ENCODE measurements around the gene DOCK4.

The DOCK4 gene

GRCh38 chr7:112162784-112163506 lies 43.3 kb downstream of the DOCK4 start:
- no peak overlapping the region for H3K4me3 ChIP-seq (ENCODE audit: control insufficient read depth, low read depth, low read length)
- TF ChIP-seq CTCF (IDR thresholded peaks at IDR 0.05; ENCODE audit: control insufficient read depth, insufficient read depth, low read depth, low read length, missing control alignments): no peak
- DNase-seq (ENCODE audit: low read depth): no peak

GRCh38 chr7:112162142-112162766 lies 43.9 kb downstream of the DOCK4 start:
- no peak for TF ChIP-seq CTCF (IDR thresholded peaks at IDR 0.05; ENCODE audit: control insufficient read depth, insufficient read depth, low read depth, low read length, missing control alignments)
- DNase-seq (ENCODE audit: low read depth): no peak
- no peak overlapping the region for H3K4me3 ChIP-seq (ENCODE audit: control insufficient read depth, low read depth, low read length)

- H3K4me3 ChIP-seq (ENCODE audit: control insufficient read depth, low read depth, low read length): no peak overlapping the region
- no peak for TF ChIP-seq CTCF (IDR thresholded peaks at IDR 0.05; ENCODE audit: control insufficient read depth, insufficient read depth, low read depth, low read length, missing control alignments)
Observed at GRCh38 chr7:112161253-112162141, 44.7 kb downstream of the DOCK4 start.

GRCh38 chr7:112160771-112161150 lies 45.4 kb downstream of the DOCK4 start:
- H3K4me3 ChIP-seq (ENCODE audit: control insufficient read depth, low read depth, low read length): no peak overlapping the region
- DNase-seq (ENCODE audit: low read depth): no peak
- TF ChIP-seq CTCF (IDR thresholded peaks at IDR 0.05; ENCODE audit: control insufficient read depth, insufficient read depth, low read depth, low read length, missing control alignments): no peak

More at GRCh38 chr7:112161253-112162141, 44.7 kb downstream of the DOCK4 start:
- DNase-seq (ENCODE audit: low read depth): no peak

- no peak for TF ChIP-seq CTCF (IDR thresholded peaks at IDR 0.05; ENCODE audit: control insufficient read depth, insufficient read depth, low read depth, low read length, missing control alignments)
- no peak for DNase-seq (ENCODE audit: low read depth)
- H3K4me3 ChIP-seq (ENCODE audit: control insufficient read depth, low read depth, low read length): no peak overlapping the region
Observed at GRCh38 chr7:112160130-112160770, 45.9 kb downstream of the DOCK4 start.

- no peak overlapping the region for H3K4me3 ChIP-seq (ENCODE audit: control insufficient read depth, low read depth, low read length)
- no peak for TF ChIP-seq CTCF (IDR thresholded peaks at IDR 0.05; ENCODE audit: control insufficient read depth, insufficient read depth, low read depth, low read length, missing control alignments)
- no peak for DNase-seq (ENCODE audit: low read depth)
Observed at GRCh38 chr7:112159351-112159750, 46.8 kb downstream of the DOCK4 start.
